Neural cell (in vitro differentiated cells): ENCODE results near the gene PKDCC. TPM values are rescaled to one million over a fixed set of nuclear protein-coding genes. Genes with fewer than 3 reads are reported as not detected.

ENCODE experiments used
- H2AFZ ChIP-seq: fragments of 200-600, 300-800 bp; sonication (generic), shearing (Covaris generic); 2 replicates; pipeline ENCODE4 v1.6.0; 2014; ENCODE audit warnings: low read depth, mild to moderate bottlenecking, antibody characterized with exemption, low read length, moderate library complexity
- H3F3A ChIP-seq: fragments of 200-600 bp; shearing (Covaris generic); 2 replicates; pipeline ENCODE4 v1.6.1; 2016; ENCODE audit warnings: mild to moderate bottlenecking, moderate library complexity, mixed read lengths, antibody characterized with exemption, low read length; ENCODE audit not compliant: insufficient read depth, poor library complexity, severe bottlenecking
- H3K27ac ChIP-seq: fragments of 200-600, 300-800 bp; sonication (generic), shearing (Covaris generic); 2 replicates; pipeline ENCODE4 v1.5.1; 2014; ENCODE audit warnings: mild to moderate bottlenecking, low read length, moderate library complexity
- H3K27me3 ChIP-seq: fragments of 300-800, 200-600 bp; sonication (generic), shearing (Covaris generic); 2 replicates; pipeline ENCODE4 v1.6.0; 2014; ENCODE audit warnings: mild to moderate bottlenecking, low read depth, low read length, moderate library complexity; ENCODE audit not compliant: insufficient read depth
- H3K36me3 ChIP-seq: fragments of 300-800, 200-600 bp; sonication (generic), shearing (Covaris generic); 2 replicates; pipeline ENCODE4 v1.5.1; 2014; ENCODE audit warnings: mild to moderate bottlenecking, antibody characterized with exemption, low read length, moderate library complexity; ENCODE audit not compliant: insufficient read depth
- H3K4me2 ChIP-seq: fragments of 300-800, 200-600 bp; sonication (generic), shearing (Covaris generic); 2 replicates; pipeline ENCODE4 v1.6.0; 2014; ENCODE audit warnings: mild to moderate bottlenecking, low read length
- H3K4me3 ChIP-seq: fragments of 300-800, 200-600 bp; sonication (generic), shearing (Covaris generic); 2 replicates; pipeline ENCODE4 v1.5.1; 2014; ENCODE audit warnings: mild to moderate bottlenecking, low read length, moderate library complexity
- H3K79me2 ChIP-seq: fragments of 200-600 bp; shearing (Covaris generic); replicated peaks from 2 replicates; pipeline ENCODE4 v1.6.0; 2014; ENCODE audit warnings: mild to moderate bottlenecking, low read length, moderate library complexity; ENCODE audit not compliant: insufficient read depth
- H3K9ac ChIP-seq: fragments of 300-800, 200-600 bp; sonication (generic), shearing (Covaris generic); 2 replicates; pipeline ENCODE4 v1.6.1; 2016; ENCODE audit warnings: mild to moderate bottlenecking, low read length, mixed read lengths
- H3K9me2 ChIP-seq: fragments of 200-600 bp; shearing (Covaris generic); 2 replicates; pipeline ENCODE4 v1.6.1; 2016; ENCODE audit warnings: mild to moderate bottlenecking, low read length, mixed read lengths; ENCODE audit not compliant: insufficient read depth
- H3K9me3 ChIP-seq: fragments of 200-600, 300-800 bp; sonication (generic), shearing (Covaris generic); 2 replicates; pipeline ENCODE4 v1.6.1; 2016; ENCODE audit warnings: mild to moderate bottlenecking, mixed run types, low read length, moderate library complexity, mixed read lengths
- H4K20me1 ChIP-seq: fragments of 200-600 bp; shearing (Covaris generic); 2 replicates; pipeline ENCODE4 v1.6.1; 2016; ENCODE audit warnings: mild to moderate bottlenecking, mixed run types; ENCODE audit not compliant: insufficient read depth
- EP300 ChIP-seq: fragments of 450-650 bp; conservative IDR thresholded peaks from 2 replicates; pipeline ENCODE4 v1.6.1; 2014; ENCODE audit warnings: antibody characterized with exemption, mild to moderate bottlenecking, moderate library complexity; ENCODE audit not compliant: poor library complexity, severe bottlenecking
- EZH2 ChIP-seq: fragments of 200-600, 300-800 bp; shearing (Covaris generic), sonication (generic); IDR thresholded peaks from 2 replicates; pipeline ENCODE4 v1.6.1; 2014; ENCODE audit warnings: antibody characterized with exemption, low read length, borderline replicate concordance, mild to moderate bottlenecking; ENCODE audit not compliant: insufficient read depth, poor library complexity, severe bottlenecking
- MXI1 ChIP-seq: fragments of 450-650 bp; conservative IDR thresholded peaks from 2 replicates; pipeline ENCODE4 v1.6.1; 2014; ENCODE audit warnings: antibody characterized with exemption, mild to moderate bottlenecking; ENCODE audit not compliant: poor library complexity, severe bottlenecking
- POLR2AphosphoS5 ChIP-seq: IDR thresholded peaks from 2 replicates; pipeline ENCODE4 v1.6.1; 2012
- RAD21 ChIP-seq: fragments of 450-650 bp; conservative IDR thresholded peaks from 2 replicates; pipeline ENCODE4 v1.6.1; 2014; ENCODE audit warnings: antibody characterized with exemption, mild to moderate bottlenecking, moderate library complexity
- SMC3 ChIP-seq: fragments of 450-650 bp; conservative IDR thresholded peaks from 2 replicates; pipeline ENCODE4 v1.6.1; 2014; ENCODE audit warnings: antibody characterized with exemption, mild to moderate bottlenecking, moderate library complexity; ENCODE audit not compliant: poor library complexity
- TAF1 ChIP-seq: IDR thresholded peaks from 2 replicates; pipeline ENCODE4 v1.6.1; 2012; ENCODE audit warnings: low read depth
- polyA plus RNA-seq: library from polyadenylated mRNA; depleted of rRNA; stranded (reverse); fragments of >200 nt; gene quantifications from 2 replicates; pipeline ENCODE4 v1.2.3, GENCODE V29; 2014
- TF ChIP-seq, protein P1 (sequence below): IDR thresholded peaks from 2 replicates; pipeline ENCODE4 v1.6.1; 2012; ENCODE audit warnings: borderline replicate concordance
- TF ChIP-seq, protein P2 (sequence below): fragments of 450-650 bp; IDR thresholded peaks from 2 replicates; pipeline ENCODE4 v1.5.1; 2014; ENCODE audit warnings: antibody characterized with exemption, mild to moderate bottlenecking, moderate library complexity; ENCODE audit not compliant: poor library complexity, severe bottlenecking

The PKDCC gene
- polyA plus RNA-seq, 1 donor from 2014 or later, result 37.4 TPM

DNA sequence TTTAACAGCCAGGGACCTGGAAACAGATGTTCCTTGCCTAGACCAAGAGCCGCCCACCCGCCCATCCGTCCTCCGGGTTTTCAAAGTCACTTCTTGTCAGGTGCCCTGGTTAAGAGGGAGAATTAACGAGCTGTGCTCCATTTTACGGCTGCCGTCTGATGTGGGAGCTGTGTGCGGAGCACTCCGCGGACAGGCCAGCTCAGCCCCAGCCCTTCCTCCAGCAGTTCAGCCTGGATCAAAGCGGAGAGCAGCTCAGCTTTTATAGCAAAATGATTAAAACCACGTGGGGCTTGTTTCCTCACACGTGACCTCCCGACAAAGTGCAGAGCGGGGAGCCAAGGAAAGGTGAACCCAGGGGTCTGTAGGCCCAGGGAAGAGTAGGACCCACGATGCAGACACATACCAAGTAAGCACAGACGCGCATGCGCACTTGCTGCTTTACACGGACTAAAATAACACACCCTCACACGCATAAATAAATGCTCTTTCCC lies 46.1 kb upstream of the PKDCC start:
- no peaks in the 10 kb centered on the region for H3K9me3 ChIP-seq
- H3K4me2 ChIP-seq, result no peak overlapping the region
- no peaks in the 10 kb centered on the region for H3F3A ChIP-seq
- H4K20me1 ChIP-seq, result no peaks in the 10 kb centered on the region
- TF ChIP-seq EP300, result no peak
- H3K79me2 ChIP-seq, result no peaks in the 10 kb centered on the region
- H3K4me3 ChIP-seq, result no peak overlapping the region
- H3K36me3 ChIP-seq, result no peaks in the 10 kb centered on the region
- no peaks in the 10 kb centered on the region for H3K9me2 ChIP-seq
- no peaks in the 10 kb centered on the region for H3K27me3 ChIP-seq
- no peak overlapping the region for H3K9ac ChIP-seq
- H2AFZ ChIP-seq, result no peak overlapping the region
- H3K27ac ChIP-seq, result no peak overlapping the region

DNA sequence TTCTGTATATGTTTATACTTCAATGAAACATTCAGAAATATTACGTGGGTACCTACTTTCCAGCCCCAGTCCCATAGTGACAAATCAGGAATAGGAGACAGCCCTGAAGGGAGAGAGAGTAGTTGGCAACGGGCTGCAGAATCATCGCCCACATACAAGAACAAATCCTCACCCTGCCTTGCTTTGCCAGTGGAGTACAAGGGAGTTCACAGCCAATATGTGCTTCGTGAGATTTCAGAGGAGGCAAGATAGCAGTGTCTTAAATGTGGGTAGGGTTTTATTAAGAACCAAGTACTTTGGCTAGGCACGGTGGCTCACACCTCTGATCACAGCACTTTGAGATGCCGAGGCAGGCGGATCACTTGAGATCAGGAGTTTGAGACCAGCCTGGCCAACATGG lies 40.3 kb upstream of the PKDCC start:
- H3K9ac ChIP-seq, result no peak overlapping the region
- TF ChIP-seq POLR2AphosphoS5, result no peak
- TF ChIP-seq EZH2, result no peak
- no peak for TF ChIP-seq SMC3
- no peak for TF ChIP-seq RAD21
- TF ChIP-seq EP300, result no peak
- TF ChIP-seq, protein P1, sequence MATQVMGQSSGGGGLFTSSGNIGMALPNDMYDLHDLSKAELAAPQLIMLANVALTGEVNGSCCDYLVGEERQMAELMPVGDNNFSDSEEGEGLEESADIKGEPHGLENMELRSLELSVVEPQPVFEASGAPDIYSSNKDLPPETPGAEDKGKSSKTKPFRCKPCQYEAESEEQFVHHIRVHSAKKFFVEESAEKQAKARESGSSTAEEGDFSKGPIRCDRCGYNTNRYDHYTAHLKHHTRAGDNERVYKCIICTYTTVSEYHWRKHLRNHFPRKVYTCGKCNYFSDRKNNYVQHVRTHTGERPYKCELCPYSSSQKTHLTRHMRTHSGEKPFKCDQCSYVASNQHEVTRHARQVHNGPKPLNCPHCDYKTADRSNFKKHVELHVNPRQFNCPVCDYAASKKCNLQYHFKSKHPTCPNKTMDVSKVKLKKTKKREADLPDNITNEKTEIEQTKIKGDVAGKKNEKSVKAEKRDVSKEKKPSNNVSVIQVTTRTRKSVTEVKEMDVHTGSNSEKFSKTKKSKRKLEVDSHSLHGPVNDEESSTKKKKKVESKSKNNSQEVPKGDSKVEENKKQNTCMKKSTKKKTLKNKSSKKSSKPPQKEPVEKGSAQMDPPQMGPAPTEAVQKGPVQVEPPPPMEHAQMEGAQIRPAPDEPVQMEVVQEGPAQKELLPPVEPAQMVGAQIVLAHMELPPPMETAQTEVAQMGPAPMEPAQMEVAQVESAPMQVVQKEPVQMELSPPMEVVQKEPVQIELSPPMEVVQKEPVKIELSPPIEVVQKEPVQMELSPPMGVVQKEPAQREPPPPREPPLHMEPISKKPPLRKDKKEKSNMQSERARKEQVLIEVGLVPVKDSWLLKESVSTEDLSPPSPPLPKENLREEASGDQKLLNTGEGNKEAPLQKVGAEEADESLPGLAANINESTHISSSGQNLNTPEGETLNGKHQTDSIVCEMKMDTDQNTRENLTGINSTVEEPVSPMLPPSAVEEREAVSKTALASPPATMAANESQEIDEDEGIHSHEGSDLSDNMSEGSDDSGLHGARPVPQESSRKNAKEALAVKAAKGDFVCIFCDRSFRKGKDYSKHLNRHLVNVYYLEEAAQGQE, result no peak
- TF ChIP-seq MXI1, result no peak
- TF ChIP-seq, protein P2, sequence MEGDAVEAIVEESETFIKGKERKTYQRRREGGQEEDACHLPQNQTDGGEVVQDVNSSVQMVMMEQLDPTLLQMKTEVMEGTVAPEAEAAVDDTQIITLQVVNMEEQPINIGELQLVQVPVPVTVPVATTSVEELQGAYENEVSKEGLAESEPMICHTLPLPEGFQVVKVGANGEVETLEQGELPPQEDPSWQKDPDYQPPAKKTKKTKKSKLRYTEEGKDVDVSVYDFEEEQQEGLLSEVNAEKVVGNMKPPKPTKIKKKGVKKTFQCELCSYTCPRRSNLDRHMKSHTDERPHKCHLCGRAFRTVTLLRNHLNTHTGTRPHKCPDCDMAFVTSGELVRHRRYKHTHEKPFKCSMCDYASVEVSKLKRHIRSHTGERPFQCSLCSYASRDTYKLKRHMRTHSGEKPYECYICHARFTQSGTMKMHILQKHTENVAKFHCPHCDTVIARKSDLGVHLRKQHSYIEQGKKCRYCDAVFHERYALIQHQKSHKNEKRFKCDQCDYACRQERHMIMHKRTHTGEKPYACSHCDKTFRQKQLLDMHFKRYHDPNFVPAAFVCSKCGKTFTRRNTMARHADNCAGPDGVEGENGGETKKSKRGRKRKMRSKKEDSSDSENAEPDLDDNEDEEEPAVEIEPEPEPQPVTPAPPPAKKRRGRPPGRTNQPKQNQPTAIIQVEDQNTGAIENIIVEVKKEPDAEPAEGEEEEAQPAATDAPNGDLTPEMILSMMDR, result no peak
- no peak for TF ChIP-seq TAF1
- no peak overlapping the region for H3K4me3 ChIP-seq
- H3K27me3 ChIP-seq, result no peaks in the 10 kb centered on the region
- no peak overlapping the region for H3K4me2 ChIP-seq
- no peak overlapping the region for H2AFZ ChIP-seq
- H3K9me2 ChIP-seq, result no peaks in the 10 kb centered on the region
- no peaks in the 10 kb centered on the region for H4K20me1 ChIP-seq
- no peaks in the 10 kb centered on the region for H3K79me2 ChIP-seq
- no peaks in the 10 kb centered on the region for H3F3A ChIP-seq
- H3K36me3 ChIP-seq, result no peaks in the 10 kb centered on the region
- no peaks in the 10 kb centered on the region for H3K9me3 ChIP-seq
- H3K27ac ChIP-seq, result no peak overlapping the region
